ENCODE measurements around the gene MTURN.

MTURN gene

DNA sequence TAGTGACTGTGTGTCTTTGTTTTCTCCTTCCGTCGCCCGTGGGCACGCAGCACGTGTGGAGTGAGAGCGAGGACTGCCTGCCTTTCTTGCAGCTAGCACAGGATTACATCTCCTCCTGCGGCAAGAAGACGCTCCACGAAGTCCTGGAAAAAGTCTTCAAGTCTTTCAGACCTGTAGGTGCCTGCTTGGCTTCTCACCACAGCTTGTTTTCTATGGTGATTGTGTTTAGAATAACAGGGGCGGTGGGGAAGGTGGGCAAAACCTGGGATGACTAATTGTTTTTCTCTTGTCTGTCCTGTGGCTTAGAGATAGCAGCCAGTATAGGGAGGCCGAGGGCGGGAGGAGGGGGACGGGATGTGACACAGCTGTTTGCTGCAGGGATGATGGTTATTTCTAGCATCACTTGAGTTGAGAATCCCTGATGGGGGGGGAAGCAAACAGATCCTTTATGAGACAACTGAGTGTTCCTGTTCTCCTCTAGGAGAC lies 11.4 kb downstream of the MTURN start:
- no peak for TF ChIP-seq Cebpa-rat (IDR thresholded peaks at IDR 0.05)
- no peaks in the 10 kb centered on the region for H3K9me3 ChIP-seq
- H3K27ac ChIP-seq: no peak overlapping the region
- H3K4me1 ChIP-seq: peaks cover 68% of the 10 kb centered on the region
- no peak overlapping the region for H3K4me3 ChIP-seq
- H3K27me3 ChIP-seq: no peaks in the 10 kb centered on the region
- H4K20me1 ChIP-seq: no peaks in the 10 kb centered on the region
- peak overlapping the region; percentile 86 for H3K4me2 ChIP-seq
- no peaks in the 10 kb centered on the region for H3K36me3 ChIP-seq
- no peak overlapping the region for H3K9ac ChIP-seq

DNA sequence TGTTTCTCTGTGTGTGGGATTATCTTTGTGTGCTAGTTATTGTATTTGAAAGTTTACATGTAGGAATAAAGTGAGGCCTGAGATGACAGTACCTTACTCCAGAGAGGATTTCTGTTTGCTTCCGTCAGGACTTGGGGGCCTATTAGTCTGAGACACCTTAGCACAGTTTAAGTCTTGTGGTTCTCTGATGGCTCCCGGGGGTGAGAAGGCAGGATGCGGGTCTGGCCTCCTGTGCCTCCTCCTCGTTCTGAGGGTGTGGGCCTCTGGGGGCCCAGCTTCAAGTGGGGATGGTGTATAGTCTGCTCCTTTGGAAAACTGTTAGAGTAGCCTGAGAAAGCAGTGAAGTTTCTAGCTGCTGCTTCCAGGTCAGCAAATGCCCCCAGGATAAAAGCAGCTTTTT lies 12.4 kb downstream of the MTURN start:
- Histone ChIP-seq H3K4me2 (peak overlapping the region; percentile 86), H4K20me1 (no peaks in the 10 kb centered on the region), H3K27ac (peak overlapping the region; percentile 29; the same call in 1 of the 2 replicates), H3K27me3 (no peaks in the 10 kb centered on the region), H3K9me3 (no peaks in the 10 kb centered on the region), H3K4me1 (peaks cover 72% of the 10 kb centered on the region), H3K36me3 (no peaks in the 10 kb centered on the region), H3K4me3 (no peak overlapping the region), H3K9ac (no peak overlapping the region; the same call in 1 of the 2 replicates)
- no peak for TF ChIP-seq Cebpa-rat (IDR thresholded peaks at IDR 0.05)

- no peak for TF ChIP-seq Cebpa-rat (IDR thresholded peaks at IDR 0.05)
- Histone ChIP-seq H3K9ac (no peak overlapping the region), H3K4me2 (peak overlapping the region; percentile 86), H3K36me3 (no peaks in the 10 kb centered on the region), H3K27me3 (no peaks in the 10 kb centered on the region), H3K4me1 (peaks cover 78% of the 10 kb centered on the region), H3K27ac (0 out of 2 replicates have a peak overlapping the region, but pooled peaks have one; percentile 29), H3K4me3 (no peak overlapping the region), H4K20me1 (no peaks in the 10 kb centered on the region), H3K9me3 (no peaks in the 10 kb centered on the region)
These were observed 13.0 kb downstream of the MTURN start for GRCh38 chr7:30147785-30148184.

DNA sequence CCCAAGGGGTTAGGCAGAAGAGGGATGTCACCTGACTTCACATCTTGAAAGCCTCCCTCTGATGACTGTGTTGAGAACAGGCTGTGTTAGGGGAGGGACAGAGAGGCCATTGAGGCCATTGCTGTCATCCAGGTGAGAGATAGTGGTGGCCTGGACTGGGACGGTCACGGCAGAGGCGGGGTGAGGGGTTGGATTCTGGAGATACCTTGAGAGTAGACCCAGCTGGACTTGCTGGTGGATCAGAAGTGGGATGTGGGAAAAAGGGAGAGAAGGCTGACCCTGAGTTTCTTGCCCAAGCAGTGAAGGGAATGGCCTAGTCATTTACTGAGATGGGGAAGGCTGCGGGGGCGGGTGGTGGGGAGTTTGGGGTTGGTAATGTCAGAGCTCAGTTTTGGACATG lies 13.6 kb downstream of the MTURN start:
- H3K27ac ChIP-seq: peak overlapping the region; percentile 63; the same call in 1 of the 2 replicates
- no peaks in the 10 kb centered on the region for H4K20me1 ChIP-seq
- H3K9ac ChIP-seq: no peak overlapping the region
- H3K4me2 ChIP-seq: peak overlapping the region; percentile 86
- H3K27me3 ChIP-seq: no peaks in the 10 kb centered on the region
- peaks cover 84% of the 10 kb centered on the region for H3K4me1 ChIP-seq
- no peak for TF ChIP-seq Cebpa-rat (IDR thresholded peaks at IDR 0.05)
- H3K4me3 ChIP-seq: no peak overlapping the region
- H3K36me3 ChIP-seq: no peaks in the 10 kb centered on the region
- no peaks in the 10 kb centered on the region for H3K9me3 ChIP-seq

DNA sequence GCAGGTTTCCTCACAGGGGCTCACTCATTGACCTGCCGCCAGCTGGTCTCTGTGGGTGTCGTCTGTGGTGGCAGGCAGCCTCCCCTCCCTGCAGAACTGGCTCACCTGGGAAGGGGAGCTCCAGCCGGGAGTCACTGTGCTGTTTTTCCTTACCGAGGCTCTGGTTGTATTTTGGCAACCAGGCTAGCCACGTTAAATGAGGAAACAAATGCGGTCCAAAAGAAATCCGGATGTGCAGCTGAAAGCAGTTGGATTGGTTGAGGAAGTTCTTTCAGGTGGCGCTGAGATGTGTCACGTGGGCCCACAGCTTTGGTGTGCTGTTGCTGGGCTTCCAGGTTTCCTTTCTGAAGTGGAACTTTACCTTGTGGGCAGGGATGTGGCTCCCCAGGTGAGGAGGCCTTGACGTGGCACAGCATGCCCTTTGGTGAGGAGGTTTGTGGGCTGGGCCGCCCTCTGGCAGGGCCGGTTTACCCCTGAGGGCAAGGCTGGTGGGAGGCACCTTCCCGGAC lies 14.2 kb downstream of the MTURN start:
- Histone ChIP-seq H3K4me1 (peaks cover 90% of the 10 kb centered on the region), H3K27me3 (no peaks in the 10 kb centered on the region), H3K4me2 (peak overlapping the region; percentile 86), H3K4me3 (peak overlapping the region; percentile 39; the same call in 1 of the 2 replicates), H4K20me1 (no peaks in the 10 kb centered on the region), H3K9ac (peak overlapping the region; percentile 40; the same call in 1 of the 2 replicates), H3K36me3 (no peaks in the 10 kb centered on the region), H3K27ac (peak overlapping the region; percentile 63), H3K9me3 (no peaks in the 10 kb centered on the region)
- TF ChIP-seq Cebpa-rat (IDR thresholded peaks at IDR 0.05): no peak

DNA sequence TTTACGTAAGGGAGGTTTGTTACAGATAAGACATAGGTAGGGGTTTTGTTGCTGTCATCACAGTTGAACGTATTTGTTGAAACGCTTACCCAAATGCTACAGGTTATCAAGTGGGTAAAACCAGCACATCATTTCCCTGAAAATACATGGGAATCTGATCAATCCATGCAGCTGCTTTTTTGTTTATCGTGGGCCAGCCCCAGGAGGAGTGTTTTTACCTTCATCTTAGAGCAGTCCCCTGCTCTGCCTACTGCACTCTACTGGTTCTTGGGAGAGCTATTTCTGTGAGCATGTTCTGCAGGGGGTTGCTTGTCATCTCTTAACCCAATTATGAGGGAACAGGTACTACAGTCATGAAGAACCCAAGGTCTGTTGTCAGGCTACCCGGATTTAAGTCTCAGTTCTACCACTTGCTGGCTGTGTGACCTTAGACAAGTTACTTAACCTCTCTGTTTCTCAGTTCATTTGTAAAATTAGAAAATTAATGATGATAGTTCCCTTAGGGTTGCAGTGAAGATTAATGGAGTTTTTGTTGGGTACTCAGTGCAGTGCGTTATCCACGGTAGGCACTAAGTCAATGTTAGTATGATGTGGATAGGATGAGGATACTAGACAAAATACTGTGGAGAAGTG lies 15.0 kb downstream of the MTURN start:
- H3K27me3 ChIP-seq: no peaks in the 10 kb centered on the region
- peak overlapping the region; percentile 40; the same call in 1 of the 2 replicates for H3K9ac ChIP-seq
- peak overlapping the region; percentile 63; the same call in 1 of the 2 replicates for H3K27ac ChIP-seq
- no peaks in the 10 kb centered on the region for H4K20me1 ChIP-seq
- no peaks in the 10 kb centered on the region for H3K9me3 ChIP-seq
- peaks cover 97% of the 10 kb centered on the region for H3K4me1 ChIP-seq
- TF ChIP-seq Cebpa-rat (IDR thresholded peaks at IDR 0.05): no peak
- no peaks in the 10 kb centered on the region for H3K36me3 ChIP-seq
- H3K4me2 ChIP-seq: peak overlapping the region; percentile 86
- no peak overlapping the region for H3K4me3 ChIP-seq

- TF ChIP-seq Cebpa-rat (IDR thresholded peaks at IDR 0.05): no peak
- Histone ChIP-seq H3K36me3 (no peaks in the 10 kb centered on the region), H3K4me2 (peak overlapping the region; percentile 86), H3K27me3 (no peaks in the 10 kb centered on the region), H3K27ac (no peak overlapping the region), H3K9me3 (no peaks in the 10 kb centered on the region), H3K4me3 (no peak overlapping the region), H3K4me1 (peaks cover 100% of the 10 kb centered on the region), H4K20me1 (no peaks in the 10 kb centered on the region), H3K9ac (no peak overlapping the region)
These were observed 15.9 kb downstream of the MTURN start for GRCh38 chr7:30150711-30151110.

DNA sequence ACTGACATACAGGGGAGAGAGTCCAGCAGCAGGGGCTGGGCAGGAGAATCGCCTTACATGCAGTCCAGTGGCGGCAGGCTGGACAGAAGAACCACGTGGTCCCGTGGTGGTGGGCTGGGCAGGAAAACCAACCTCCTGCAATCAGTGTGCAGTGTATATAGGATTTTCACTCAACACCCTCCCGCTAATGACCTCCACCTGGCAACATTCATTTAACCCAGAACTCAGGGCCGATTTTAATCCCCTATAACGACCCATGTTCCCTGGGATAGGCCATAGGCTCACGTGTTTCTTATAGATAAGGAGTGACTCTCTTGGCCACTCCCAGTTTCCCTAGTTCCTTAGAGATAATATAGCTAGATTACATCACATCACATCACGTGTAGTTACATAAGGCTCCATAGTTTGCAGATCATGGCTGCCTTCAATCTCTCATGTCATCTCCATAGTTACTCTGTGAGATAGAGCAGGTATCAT lies 19.4 kb downstream of the MTURN start:
- Histone ChIP-seq H3K4me2 (peak overlapping the region; percentile 90), H3K27me3 (no peaks in the 10 kb centered on the region), H3K27ac (peak overlapping the region; percentile 82), H3K4me3 (no peak overlapping the region), H3K36me3 (no peaks in the 10 kb centered on the region), H4K20me1 (no peaks in the 10 kb centered on the region), H3K9ac (no peak overlapping the region), H3K9me3 (no peaks in the 10 kb centered on the region), H3K4me1 (peaks cover 100% of the 10 kb centered on the region)
- no peak for TF ChIP-seq Cebpa-rat (IDR thresholded peaks at IDR 0.05)

DNA sequence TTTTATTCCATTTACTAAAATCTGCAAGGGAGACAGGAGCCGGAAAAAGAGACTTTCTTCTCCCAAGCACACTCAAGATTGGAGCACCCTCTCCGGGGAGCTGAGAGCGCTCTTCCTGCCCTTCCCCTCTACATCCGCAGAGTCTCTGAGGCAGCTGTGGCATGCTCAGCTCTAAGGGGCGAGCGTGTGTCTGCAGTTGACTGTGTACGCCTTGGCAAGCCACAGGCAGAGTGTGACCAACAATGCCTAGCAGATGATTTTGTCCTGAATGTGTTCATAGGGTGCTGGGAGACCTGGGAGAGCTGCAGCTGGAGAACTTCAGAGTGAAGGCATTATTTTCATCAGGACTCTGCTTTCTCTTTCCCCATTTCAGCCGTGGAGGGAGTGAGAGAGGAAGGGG lies 20.7 kb downstream of the MTURN start:
- Histone ChIP-seq H4K20me1 (no peaks in the 10 kb centered on the region), H3K36me3 (no peaks in the 10 kb centered on the region), H3K27ac (peak overlapping the region; percentile 82), H3K4me3 (peak overlapping the region; percentile 12; the same call in 1 of the 2 replicates), H3K4me2 (peak overlapping the region; percentile 90), H3K4me1 (peaks cover 100% of the 10 kb centered on the region), H3K27me3 (no peaks in the 10 kb centered on the region), H3K9me3 (no peaks in the 10 kb centered on the region), H3K9ac (peak overlapping the region; percentile 63)
- TF ChIP-seq Cebpa-rat (IDR thresholded peaks at IDR 0.05): no peak

GRCh38 chr7:30157204-30157603 lies 22.4 kb downstream of the MTURN start:
- H3K27ac ChIP-seq: peak overlapping the region; percentile 82
- TF ChIP-seq Cebpa-rat (IDR thresholded peaks at IDR 0.05): no peak
- H3K4me3 ChIP-seq: peak overlapping the region; percentile 47
- peak overlapping the region; percentile 90 for H3K4me2 ChIP-seq
- no peaks in the 10 kb centered on the region for H3K9me3 ChIP-seq
- H3K27me3 ChIP-seq: no peaks in the 10 kb centered on the region
- H3K4me1 ChIP-seq: peaks cover 100% of the 10 kb centered on the region
- peak overlapping the region; percentile 66 for H3K9ac ChIP-seq
- H4K20me1 ChIP-seq: no peaks in the 10 kb centered on the region
- H3K36me3 ChIP-seq: no peaks in the 10 kb centered on the region
